Erythroblast (primary cell): ENCODE results near the gene ELMOD3.

Experiments
- GATA1 ChIP-seq: IDR thresholded peaks from 2 replicates; pipeline ENCODE4 v1.6.1; 2011; ENCODE audit warnings: low read depth, mild to moderate bottlenecking, control low read depth, low read length, moderate library complexity
- POLR2A ChIP-seq: IDR thresholded peaks from 2 replicates; pipeline ENCODE4 v1.6.1; 2011; ENCODE audit warnings: mild to moderate bottlenecking, low read length

DNA sequence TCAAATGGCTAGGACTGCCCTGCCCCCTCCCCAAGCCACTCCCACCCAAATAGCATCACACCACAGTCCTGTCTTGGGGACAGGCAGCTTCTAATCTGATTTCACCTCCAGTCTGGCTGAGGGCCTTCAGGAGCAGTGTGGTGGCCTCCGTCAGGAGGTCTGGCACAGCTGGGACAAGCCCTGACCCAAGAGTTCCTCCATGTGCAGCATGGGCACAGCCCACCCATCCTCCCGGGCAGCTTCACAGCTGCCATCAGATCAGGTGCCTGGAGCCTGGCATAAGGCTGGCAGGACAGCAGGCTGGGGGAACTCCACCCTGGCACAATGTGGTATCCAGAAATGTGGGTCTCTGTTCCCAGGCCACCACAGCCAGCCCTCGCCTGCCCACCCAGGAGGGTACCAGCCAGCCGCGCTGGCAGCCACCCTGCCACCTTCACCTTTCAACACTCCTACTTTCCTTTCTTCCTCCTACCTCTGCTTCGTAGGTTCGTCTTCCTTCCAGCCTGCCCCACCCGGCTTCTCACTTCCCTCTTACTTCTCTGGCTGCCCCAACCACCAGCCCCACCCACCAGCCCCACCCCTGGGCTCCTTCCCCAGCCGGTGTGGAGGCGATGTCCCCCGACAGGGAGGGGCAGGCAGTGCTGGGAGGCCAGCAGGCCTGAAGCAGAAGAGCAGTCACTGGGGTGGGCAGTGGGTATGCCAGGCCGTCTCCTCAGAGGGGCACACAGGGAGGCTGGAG is 55.4 kb downstream of the ELMOD3 start, which contains the start of gene CAPG:
- peak; percentile 62 for TF ChIP-seq POLR2A
- no peak for TF ChIP-seq GATA1
